Activated CD8-positive, alpha-beta memory T cell treated with anti-CD3 and anti-CD28 coated beads, Interleukin-2, amount 50 U/mL, for 4 hours (primary cell): ENCODE data around the gene USP13.
A peak's percentile ranks its signal among the peaks of the same experiment; 100 is the strongest.
"Not testable (repeated sequence)": the region's sequence is repeated elsewhere in the genome, so short reads cannot be mapped to it uniquely, and the experiment has no call there.

Experiments
- DNase-seq: peaks from one replicate; pipeline ENCODE4 v3.0.0-alpha.2; 2020

Gene USP13

GRCh38 chr3:179652447-179653095 is at the start of gene USP13:
Gene USP13, plus strand, starts transcription at chr3:179653040. Its CDS starts 186 bp downstream, at chr3:179653226.
- no peak for DNase-seq

- no peak for DNase-seq
These were observed 49.5 kb upstream of the USP13 start for GRCh38 chr3:179603321-179603720.

GRCh38 chr3:179603831-179604230 is 49.0 kb upstream of the USP13 start:
- DNase-seq: no peak

GRCh38 chr3:179604321-179605078 is 48.3 kb upstream of the USP13 start, which contains the start of the genes MRPL47 and NDUFB5:
Gene MRPL47, minus strand, starts transcription at chr3:179604638. Its CDS starts 14 bp downstream, at chr3:179604624.
Gene NDUFB5, plus strand, starts transcription at chr3:179604794. Its CDS starts 22 bp downstream, at chr3:179604816.
- peak; percentile 91 for DNase-seq

- no peak for DNase-seq
These were observed 46.2 kb upstream of the USP13 start for GRCh38 chr3:179606534-179607085.

- DNase-seq: no peak
These were observed 43.7 kb upstream of the USP13 start for GRCh38 chr3:179608931-179609720.

- DNase-seq: no peak
These were observed 42.8 kb upstream of the USP13 start for GRCh38 chr3:179610066-179610465.

GRCh38 chr3:179613807-179614206 is 39.0 kb upstream of the USP13 start:
- DNase-seq: no peak

GRCh38 chr3:179615458-179616173 is 37.2 kb upstream of the USP13 start:
- DNase-seq: no peak

- DNase-seq: no peak
These were observed 30.8 kb upstream of the USP13 start for GRCh38 chr3:179622023-179622422.

- DNase-seq: no peak
These were observed 28.4 kb upstream of the USP13 start for GRCh38 chr3:179624451-179624850.

- DNase-seq: no peak
These were observed 21.9 kb upstream of the USP13 start for GRCh38 chr3:179630753-179631451.

- DNase-seq: no peak
These were observed 12.4 kb upstream of the USP13 start for GRCh38 chr3:179640469-179640868.

- no peak for DNase-seq
These were observed 10.0 kb upstream of the USP13 start for GRCh38 chr3:179642871-179643270.

GRCh38 chr3:179643837-179644236 is 9.0 kb upstream of the USP13 start:
- DNase-seq: not testable (repeated sequence)

GRCh38 chr3:179646177-179646576 is 6.7 kb upstream of the USP13 start:
- DNase-seq: no peak

- no peak for DNase-seq
These were observed 973 bp upstream of the USP13 start for GRCh38 chr3:179651687-179652446.

- DNase-seq: peak; percentile 65
These were observed 407 bp downstream of the USP13 start for GRCh38 chr3:179653096-179653797.

- DNase-seq: no peak
These were observed 2.4 kb downstream of the USP13 start for GRCh38 chr3:179655236-179655635.

GRCh38 chr3:179658606-179659005 is 5.8 kb downstream of the USP13 start:
- DNase-seq: no peak
